Colonic mucosa (tissue), 4 donors: ENCODE results near the gene STYXL1. TPM values are rescaled to one million over a fixed set of nuclear protein-coding genes. Genes with fewer than 3 reads are reported as not detected.
"Not testable (repeated sequence)": the region's sequence is repeated elsewhere in the genome, so short reads cannot be mapped to it uniquely, and the experiment has no call there.

Experiments
- DNase-seq: peaks from one replicate; pipeline ENCODE4 v3.0.0-alpha.2; 2020
- H3K27ac ChIP-seq: fragments of 200-600 bp; one replicate; pipeline ENCODE4 v1.8.0; 2021
- H3K27me3 ChIP-seq: fragments of 200-600 bp; one replicate; pipeline ENCODE4 v1.8.0; 2021
- H3K36me3 ChIP-seq: fragments of 200-600 bp; one replicate; pipeline ENCODE4 v1.8.0; 2021
- H3K4me1 ChIP-seq: fragments of 200-600 bp; one replicate; pipeline ENCODE4 v1.8.0; 2021; ENCODE audit warnings: mild to moderate bottlenecking
- H3K4me3 ChIP-seq: fragments of 200-600 bp; one replicate; pipeline ENCODE4 v1.8.0; 2021
- H3K9ac ChIP-seq, 2 donors: one replicate each; pipeline ENCODE4 v1.7.0; 2013; ENCODE audit warnings: control low read depth in 2 of 2, low read depth in 2 of 2, low read length in 2 of 2
- H3K9me3 ChIP-seq: fragments of 200-600 bp; one replicate; pipeline ENCODE4 v1.8.0; 2021
- CTCF ChIP-seq: fragments of 200-600 bp; IDR thresholded peaks from one replicate; pipeline ENCODE4 v1.8.0; 2022; ENCODE audit warnings: antibody characterized with exemption, mild to moderate bottlenecking
- intact Hi-C: fragments of 100-400 bp; cut with DNase I; formaldehyde crosslinking; loops from one replicate; pipeline ENCODE4 v1.14.1; 2022
- total RNA-seq, 2 donors: library from RNA; stranded (reverse); fragmentation: NEBNext Ultra II Directional in 1 of 2; extraction: Animal tissue kit (Norgen Biotek cat#: 25700) in 1 of 2; gene quantifications; one replicate each; pipeline ENCODE4 v1.2.1, GENCODE V29; 2021
- donor health status: healthy.
- donor health status: DM: no; HTN: no; CAD: no.
- donor health status: DM: no; HTN: no; CAD: no.

Gene STYXL1
- total RNA-seq, 2 donors from 2014 or later = 32.4 to 36.7 TPM

GRCh38 chr7:76056241-76056640, 8.4 kb upstream of the STYXL1 start:
- H3K9ac ChIP-seq = no peak overlapping the region
- TF ChIP-seq CTCF = no peak
- no peak overlapping the region for H3K27ac ChIP-seq
- peaks cover 11% of the 10 kb centered on the region for H3K36me3 ChIP-seq
- no peaks in the 10 kb centered on the region for H3K27me3 ChIP-seq
- no peak overlapping the region for H3K4me3 ChIP-seq
- intact Hi-C loops = no loop called here
- no peaks in the 10 kb centered on the region for H3K4me1 ChIP-seq
- DNase-seq = no peak
- H3K9me3 ChIP-seq = no peaks in the 10 kb centered on the region

GRCh38 chr7:76054123-76055120, 6.6 kb upstream of the STYXL1 start:
- DNase-seq = no peak
- Histone ChIP-seq H3K4me3 (no peak overlapping the region), H3K9me3 (no peaks in the 10 kb centered on the region), H3K4me1 (no peaks in the 10 kb centered on the region), H3K36me3 (peaks cover 5% of the 10 kb centered on the region), H3K27ac (no peak overlapping the region), H3K27me3 (no peaks in the 10 kb centered on the region), H3K9ac (no peak overlapping the region)
- intact Hi-C loops = no loop called here
- TF ChIP-seq CTCF = no peak

- H3K27ac ChIP-seq = no peak overlapping the region
Observed at GRCh38 chr7:76053461-76053860, 5.7 kb upstream of the STYXL1 start.

GRCh38 chr7:76052681-76053080, 4.9 kb upstream of the STYXL1 start:
- H3K4me3 ChIP-seq, H3K27ac ChIP-seq, H3K9ac ChIP-seq, H3K27me3 ChIP-seq, H3K36me3 ChIP-seq, H3K9me3 ChIP-seq, H3K4me1 ChIP-seq, intact Hi-C loops, DNase-seq: not testable (repeated sequence)

More at GRCh38 chr7:76053461-76053860, 5.7 kb upstream of the STYXL1 start:
- Histone ChIP-seq H3K4me3 (no peak overlapping the region), H3K36me3 (peaks cover 5% of the 10 kb centered on the region), H3K9me3 (no peaks in the 10 kb centered on the region), H3K9ac (no peak overlapping the region), H3K4me1 (no peaks in the 10 kb centered on the region), H3K27me3 (no peaks in the 10 kb centered on the region)
- TF ChIP-seq CTCF = no peak
- DNase-seq = no peak
- intact Hi-C loops = no loop called here

- TF ChIP-seq CTCF = no peak
- Histone ChIP-seq H3K27me3 (no peaks in the 10 kb centered on the region), H3K4me1 (no peaks in the 10 kb centered on the region), H3K4me3 (no peak overlapping the region), H3K9ac (no peak overlapping the region), H3K9me3 (no peaks in the 10 kb centered on the region), H3K27ac (no peak overlapping the region), H3K36me3 (no peaks in the 10 kb centered on the region)
- intact Hi-C loops = no loop called here
- DNase-seq = no peak
Observed at GRCh38 chr7:76051840-76052239, 4.0 kb upstream of the STYXL1 start.

- H3K27ac ChIP-seq = no peak overlapping the region
- intact Hi-C loops = no loop called here
- TF ChIP-seq CTCF = no peak
- H3K9me3 ChIP-seq = no peaks in the 10 kb centered on the region
- H3K27me3 ChIP-seq = no peaks in the 10 kb centered on the region
- H3K9ac ChIP-seq = no peak overlapping the region
- no peak for DNase-seq
- H3K4me3 ChIP-seq = no peak overlapping the region
- no peaks in the 10 kb centered on the region for H3K4me1 ChIP-seq
- H3K36me3 ChIP-seq = no peaks in the 10 kb centered on the region
Observed at GRCh38 chr7:76050545-76050944, 2.7 kb upstream of the STYXL1 start.
